ENCODE results near the gene HKDC1.
"Not testable (repeated sequence)": the region's sequence is repeated elsewhere in the genome, so short reads cannot be mapped to it uniquely, and the experiment has no call there.

The HKDC1 gene

DNA sequence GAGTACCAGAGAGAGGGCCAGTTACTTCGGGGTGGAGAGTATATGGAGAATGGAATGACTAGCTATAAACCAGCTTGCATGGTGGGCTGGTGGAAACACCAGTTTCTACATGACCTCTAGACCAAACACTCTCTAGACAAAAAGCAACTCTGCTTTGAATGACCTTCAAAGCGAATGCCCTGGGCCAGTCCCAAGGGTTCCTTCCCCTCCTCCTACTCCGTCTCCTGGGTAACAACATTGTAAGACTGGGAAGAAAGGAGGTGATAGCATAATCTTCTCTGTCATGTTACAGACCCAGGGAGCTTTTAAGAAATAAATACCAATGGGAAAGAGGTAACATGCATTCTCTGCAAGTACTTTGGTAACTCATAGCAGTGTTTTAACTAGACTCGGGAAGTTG is 65.6 kb downstream of the HKDC1 start:
- DNase-seq: no peak

DNA sequence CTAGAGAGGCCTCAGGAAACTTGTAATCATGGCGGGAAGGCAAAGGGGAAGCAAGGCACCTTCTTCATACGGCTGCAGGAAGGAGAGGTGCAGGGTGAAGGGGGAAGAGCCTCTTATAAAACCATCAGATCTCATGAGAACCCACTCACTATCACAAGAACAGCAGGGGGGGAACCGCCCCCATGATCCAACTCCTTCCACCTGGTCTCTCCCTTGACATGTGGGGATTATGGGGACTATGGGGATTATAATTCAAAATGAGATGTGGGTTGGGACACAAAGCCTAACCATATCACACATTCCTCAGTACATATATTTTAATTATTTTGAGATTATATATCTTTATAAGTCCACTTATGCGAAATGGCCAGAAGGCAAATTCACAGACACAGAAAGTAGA is 67.0 kb downstream of the HKDC1 start:
- peak; percentile 19 for DNase-seq

DNA sequence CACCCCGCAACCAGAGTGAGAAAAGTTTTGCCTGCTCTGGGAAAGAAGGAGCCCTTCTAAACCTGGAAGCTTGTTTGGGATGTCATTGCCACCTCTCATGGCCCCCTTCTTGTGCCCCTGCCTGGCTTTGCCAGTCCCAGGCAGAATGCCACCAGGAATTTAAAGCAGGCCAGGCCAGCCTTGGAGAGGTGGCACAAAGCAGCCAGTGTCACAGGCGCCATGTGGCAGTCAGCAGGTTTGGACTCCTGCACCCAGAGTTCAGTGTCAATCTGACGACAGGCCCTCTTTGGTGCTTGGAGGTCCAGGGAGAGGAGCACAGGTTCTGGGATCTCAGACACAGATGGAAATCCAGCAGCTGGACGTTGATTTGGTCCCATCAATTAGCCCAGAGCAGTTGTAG is 70.9 kb downstream of the HKDC1 start:
- no peak for DNase-seq

DNA sequence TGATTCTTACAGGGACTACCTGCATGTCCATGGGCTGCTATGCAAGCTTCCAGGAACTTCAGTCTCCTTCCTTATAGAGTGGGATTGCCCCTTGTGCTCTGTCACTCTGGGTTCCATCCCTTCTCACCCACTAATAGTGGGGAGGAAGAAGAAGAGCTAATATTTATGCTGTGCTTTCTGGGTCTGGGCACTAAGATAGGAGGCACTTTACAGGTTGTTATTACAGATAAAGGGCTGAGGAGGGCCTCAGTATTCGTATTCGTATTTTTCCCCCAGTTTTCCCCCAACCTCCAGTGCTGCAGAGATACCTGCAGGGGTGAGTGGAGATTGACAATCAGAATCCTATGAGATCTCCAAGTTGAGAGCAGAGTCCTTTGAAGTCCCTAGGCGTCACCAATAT is 72.3 kb downstream of the HKDC1 start:
- DNase-seq: no peak

DNA sequence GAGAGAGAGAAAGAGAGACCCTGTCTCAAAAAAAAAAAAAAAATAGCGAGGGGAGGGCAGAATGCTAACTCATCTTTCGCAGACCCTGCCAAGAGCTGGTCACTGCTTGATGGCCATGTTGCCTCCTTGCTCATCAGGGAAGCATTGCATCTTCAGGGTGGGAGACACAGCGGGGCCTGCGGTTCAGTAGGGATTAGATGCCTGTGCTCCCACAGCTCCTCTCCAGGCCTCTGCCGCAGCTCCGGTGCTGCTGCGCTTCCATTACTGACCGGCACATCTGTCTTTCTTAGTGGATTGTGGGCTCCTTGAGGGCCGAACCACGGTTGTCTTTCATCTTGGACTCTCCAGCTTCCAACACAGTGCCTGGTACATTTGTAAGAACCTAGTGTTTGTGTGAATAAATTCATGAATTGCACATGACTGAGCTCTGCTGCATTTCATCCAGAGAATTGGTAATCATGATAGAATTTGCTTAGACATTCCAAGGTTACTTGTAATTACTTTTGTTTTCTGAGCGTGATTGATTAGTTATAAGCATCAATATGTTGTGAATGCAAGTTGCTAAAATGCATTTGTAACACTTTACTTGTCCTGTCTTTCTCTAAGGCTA is 75.0 kb downstream of the HKDC1 start:
- no peak for DNase-seq

DNA sequence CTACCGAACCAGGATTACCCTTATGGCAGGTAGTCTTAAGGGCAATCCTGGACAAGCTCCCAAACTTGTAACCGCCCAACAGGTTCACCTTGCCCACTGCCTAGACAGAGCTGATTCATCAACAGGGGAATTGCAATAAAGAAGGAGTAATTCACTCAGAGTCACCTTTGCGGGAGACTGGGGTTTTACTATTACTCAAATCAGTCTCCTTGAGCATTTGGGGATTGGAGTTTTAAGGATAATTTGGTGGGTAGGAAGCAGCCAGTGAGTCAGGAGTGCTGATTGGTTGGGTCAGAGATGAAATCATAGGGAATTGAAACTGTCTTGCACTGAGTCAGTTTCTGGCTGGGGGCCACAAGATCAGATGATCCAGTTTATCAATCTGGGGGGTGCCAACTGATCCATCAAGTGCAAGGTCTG is 83.5 kb downstream of the HKDC1 start:
- no peak for DNase-seq

DNA sequence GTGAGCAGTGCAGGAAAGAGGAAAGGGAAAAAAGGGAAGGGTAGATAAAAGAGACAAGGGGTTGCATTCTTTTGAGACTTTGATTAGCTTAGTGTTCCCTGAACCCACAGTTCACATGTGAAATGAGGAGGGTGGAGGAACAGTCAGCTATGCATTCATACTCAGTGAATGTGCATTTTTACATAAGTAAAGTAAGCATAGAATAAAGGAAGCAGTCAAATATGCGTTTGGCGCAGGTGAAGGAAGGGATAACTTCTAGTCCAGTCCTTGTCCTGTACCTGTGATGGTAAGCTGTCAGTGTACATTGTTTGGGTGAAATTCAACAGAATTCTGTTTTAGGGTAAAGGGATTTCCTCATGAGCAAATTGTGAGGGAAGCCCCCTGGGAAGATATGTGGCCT is 86.3 kb downstream of the HKDC1 start:
- no peak for DNase-seq

DNA sequence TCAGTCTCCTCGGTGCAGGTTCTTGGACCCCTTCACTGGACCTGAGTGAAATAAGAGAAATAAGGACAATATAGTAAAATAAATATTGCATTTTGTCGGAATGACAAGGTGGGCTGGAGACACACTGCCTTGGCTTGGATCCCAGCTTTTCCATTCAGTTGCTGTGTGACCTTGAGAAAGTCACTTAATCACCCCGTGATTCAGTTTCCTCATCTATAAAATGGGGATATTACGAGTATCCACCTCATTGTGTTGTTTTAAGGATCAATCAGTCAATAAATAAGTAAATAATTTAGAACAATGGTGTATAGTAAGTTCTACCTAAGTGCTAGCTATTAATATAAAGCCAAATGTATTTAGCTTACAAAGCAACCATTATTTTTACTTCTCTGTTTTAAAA is 87.3 kb downstream of the HKDC1 start:
- no peak for DNase-seq

DNA sequence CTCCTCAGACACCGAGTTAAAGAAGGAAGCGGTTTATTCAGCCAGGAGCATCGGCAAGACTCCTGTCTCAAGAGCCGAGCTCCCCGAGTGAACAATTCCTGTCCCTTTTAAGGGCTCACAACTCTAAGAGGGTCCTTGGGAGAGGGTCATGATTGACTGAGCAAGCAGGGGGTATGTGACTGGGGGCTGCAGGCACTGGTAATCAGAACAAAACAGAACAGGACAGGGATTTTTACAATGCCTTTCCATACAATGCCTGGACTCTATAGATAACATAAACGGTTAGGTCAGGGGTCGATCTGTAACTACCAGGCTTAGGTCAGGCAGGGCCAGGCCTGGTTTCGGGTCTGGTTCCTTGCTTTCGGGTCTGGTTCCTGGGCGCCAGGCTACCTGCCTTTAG is 88.2 kb downstream of the HKDC1 start:
- DNase-seq: not testable (repeated sequence)

DNA sequence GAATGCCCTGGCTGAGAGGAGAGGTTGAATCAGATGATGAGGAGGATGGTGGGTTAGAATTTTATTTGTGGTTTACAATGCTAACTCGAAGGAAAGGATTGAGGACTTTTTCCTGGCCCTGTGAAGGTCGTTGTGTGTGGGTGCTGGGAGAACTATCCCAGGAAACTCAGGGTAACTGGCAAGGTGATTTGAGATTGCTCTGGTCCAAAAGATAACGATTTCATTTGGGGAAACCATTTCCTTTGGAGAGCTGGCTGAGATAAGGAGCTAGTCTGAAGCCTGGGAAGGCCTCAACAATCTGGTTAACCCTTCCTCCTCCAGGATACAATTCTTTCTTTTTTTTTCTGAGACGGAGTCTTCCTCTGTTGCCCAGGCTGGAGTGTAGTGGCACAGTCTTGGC is 91.2 kb downstream of the HKDC1 start:
- DNase-seq: no peak

DNA sequence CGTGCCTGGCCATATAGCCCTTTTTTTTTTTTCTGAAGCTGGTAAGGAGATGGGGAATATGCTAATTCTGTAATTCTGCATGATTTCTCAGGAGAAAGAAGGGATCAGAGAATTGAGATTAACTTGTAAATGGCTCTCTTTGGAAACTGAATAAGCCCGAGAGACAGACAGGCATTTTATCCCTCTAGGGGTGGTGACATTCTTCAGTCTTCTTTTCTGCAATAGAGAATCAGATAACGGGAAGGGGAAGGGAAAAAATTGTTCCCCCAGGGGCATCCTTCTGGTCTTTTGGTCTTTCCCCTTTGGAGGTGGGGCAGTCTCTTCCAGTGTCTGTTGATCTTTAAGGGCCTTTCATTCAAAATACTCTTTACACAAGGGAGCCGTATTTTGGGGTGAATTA is 92.4 kb downstream of the HKDC1 start:
- DNase-seq: no peak

DNA sequence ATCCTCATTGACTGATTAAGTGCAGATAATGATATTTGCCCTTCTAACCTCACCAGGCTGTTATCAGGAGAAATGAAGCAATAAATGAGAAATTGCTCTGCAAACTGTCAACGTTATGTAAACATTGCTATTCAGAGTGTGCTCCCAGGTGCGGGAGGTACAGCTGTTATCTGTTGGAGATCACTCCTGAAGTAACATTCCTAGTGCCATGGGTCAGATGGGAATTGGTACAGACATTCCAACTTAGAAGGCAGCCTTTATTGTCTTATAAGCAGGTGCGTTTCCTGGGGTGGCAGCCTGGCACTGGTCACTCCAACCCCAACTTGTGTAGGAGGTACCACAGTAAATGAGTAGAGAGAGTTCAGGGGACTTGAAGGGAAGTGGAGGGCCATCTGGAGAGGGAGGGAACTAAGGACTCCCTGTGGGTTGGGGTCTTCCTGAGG is 95.0 kb downstream of the HKDC1 start:
- no peak for DNase-seq

DNA sequence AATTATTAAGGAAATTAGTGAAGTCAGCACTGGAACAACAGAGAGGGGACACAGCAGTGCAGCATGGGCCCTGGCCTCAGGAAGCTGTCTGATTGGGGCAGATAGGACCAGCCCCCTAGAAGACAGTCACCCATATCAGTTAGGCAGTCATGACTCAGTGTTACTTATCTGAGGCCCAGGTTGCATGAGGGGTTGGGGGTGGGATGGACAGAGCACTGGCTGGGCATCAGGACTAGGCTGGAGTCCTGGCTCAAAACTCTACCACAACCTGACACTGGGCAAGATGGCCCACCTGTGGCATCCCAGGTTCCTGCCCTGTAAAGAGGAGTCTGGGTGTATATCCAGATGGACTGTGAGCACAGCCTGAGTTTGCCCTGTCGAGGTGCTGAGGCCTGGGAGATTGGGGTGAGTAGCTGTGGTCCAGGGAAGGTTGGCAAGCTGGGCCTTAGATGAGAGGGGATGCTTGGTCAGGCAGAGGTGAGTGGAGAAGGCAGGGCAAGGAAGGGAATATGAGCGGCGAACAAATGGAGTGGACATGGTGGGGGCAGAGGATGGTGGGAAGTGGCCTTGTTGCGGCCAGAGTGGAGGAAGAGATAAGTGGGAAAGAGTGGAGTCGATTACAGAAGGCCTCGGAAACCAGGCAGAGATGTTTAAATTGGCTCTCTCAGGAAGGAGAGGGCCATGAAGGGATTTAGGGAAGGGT is 95.6 kb downstream of the HKDC1 start:
- no peak for DNase-seq

DNA sequence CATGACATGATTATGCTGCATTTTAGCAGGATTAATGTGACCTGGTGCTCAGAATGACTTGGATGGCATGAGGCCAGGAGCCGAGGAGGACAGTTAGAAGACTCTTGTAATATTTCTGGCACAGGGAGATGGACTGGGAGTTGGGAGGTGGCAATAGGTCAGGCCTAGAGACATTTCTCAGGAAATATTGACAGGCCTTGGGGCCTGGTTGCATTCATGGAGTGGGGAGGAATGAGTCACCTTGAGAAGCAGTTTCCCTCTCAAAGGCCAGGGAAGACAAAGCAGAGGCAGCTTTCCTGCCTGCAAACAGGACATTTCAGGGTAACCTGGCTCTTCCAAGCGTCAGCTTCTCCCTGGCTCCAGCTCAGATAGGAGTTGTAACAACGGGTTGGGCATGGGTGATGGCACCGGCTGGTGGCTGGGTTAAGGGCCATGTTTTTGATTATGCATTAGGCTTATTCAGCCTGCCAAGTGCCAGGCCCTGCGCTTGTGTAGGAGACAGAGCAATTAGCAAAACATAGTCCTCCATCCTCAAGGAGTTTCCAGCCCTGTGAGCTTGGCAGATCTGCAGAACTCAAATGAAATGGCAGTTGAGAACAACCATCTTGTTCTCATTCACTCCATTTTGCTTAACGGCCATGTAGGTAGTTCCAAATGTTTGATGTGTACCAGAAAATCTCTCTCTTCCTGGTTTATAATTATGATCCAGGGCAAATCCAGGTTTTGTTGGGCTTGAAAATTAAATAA is 96.4 kb downstream of the HKDC1 start:
- DNase-seq: no peak
